Fibroblast of skin of left biceps (primary cell): ENCODE results near the gene TEX19.
"Not testable (repeated sequence)": the region's sequence is repeated elsewhere in the genome, so short reads cannot be mapped to it uniquely, and the experiment has no call there.

Experiments
- DNase-seq, 2 experiments: peaks; one replicate each; pipeline ENCODE4 v3.0.0-alpha.2; 2013; ENCODE audit warnings: low read depth in 2 of 2

TEX19 gene

DNA sequence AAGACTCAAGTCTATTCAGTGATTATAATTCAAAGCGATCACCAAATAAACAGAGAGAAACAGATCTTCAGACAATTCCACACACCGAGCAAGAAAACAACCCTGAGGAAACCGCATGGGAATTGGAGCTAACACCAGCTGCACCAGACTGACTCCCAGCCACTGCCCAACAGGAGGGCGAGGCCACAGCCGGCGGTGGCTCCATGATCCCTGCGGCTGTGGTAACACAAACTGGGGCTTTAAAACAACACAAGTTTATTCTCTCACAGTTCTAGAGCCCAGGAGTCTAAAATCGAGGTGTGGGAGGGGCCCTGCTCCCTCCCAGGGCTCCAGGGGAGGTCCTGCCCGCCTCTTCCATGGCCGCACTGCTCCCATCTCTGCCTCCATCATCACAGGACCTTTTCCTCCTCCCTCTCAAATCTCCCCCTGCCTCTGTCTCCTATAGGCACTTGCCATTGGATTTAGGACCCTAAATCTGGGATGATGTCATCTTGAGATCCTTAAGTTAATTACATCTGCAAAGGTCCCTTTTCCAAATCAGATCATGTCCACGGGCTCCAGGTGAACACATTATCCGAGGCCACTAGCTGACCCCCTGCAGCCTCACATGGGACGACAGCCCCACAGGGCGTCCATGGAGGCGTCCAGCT lies 49.4 kb downstream of the TEX19 start:
- no peak for DNase-seq

DNA sequence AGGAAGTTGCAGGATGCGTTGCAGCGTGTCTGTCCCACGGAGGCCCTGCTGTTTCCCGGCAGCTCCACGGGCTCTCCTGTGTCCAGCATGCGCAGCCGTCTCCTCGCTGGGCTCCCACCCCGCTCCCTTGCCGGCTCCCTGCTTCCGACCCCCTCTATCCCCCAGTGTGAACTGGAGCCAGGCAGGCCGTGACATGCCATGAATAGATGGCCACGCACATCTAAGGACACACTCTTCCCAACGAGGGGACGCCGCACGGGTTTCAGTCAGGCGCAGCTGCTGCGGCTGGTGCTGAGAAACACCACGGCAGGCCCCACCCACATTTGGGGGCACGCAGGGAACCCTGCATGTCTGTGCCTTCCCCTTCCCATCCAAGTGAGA lies 49.9 kb downstream of the TEX19 start:
- DNase-seq = no peak

DNA sequence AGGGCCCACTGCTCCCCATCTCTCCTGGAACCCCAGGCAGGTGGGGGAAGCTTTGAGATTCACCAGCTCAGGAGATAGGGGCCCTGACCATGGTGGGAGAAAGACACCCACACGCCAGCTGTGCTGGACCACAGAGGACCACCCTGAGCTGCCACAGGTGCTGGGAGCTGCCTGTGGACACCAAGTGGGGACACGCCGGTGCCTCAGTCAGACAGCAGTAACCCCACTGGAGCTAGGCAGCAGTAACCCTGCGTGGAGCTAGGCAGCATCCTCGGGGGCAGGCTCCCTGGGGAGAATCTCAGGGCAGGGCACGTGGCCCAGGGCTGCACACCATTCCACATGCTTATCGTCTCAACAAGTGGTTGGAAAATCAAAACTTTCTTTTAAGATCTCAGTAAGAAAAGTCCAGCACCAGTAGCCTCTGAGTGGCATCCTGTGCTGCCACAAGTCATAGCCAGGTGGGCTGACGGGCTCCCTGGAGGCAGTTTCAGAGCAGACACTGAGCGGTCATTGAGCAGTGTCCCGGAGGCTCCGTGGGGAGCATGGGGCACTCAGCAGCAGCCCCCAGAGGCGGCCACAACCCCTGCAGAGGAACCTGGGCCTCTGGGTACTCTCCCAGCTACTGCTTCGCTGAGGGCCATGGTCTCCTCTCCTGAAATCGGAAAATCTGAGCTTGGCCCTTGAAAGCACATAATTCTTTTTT lies 51.1 kb downstream of the TEX19 start:
- no peak for DNase-seq

DNA sequence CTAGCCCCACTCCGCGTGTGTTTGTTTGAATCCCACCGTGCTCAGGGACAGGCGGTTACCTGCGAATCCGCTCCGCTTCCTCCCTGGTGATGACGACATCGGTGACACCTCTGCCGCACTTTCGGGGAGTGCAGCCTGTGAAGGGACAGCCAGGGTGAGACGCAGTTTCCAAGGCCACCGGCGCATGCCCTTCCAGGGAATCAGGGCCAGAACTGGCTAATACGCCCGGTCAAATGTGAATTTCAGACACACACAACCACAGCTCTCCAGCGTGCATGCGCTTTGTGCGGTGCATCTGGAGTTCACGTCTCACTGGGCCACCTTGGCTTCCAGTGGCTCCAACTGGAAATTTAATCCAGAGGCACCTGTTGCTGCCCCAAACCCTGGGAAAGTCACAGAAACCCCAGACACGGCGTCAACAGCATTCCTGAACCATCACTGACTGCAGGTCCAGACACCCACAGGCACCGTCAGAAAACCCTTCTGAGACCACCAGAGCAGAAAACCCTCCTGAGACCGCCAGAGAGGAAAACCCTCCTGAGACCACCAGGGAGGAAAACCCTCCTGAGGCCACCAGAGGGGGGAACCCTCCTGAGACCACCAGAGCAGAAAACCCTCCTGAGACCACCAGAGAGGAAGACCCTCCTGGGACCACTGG lies 52.5 kb downstream of the TEX19 start:
- DNase-seq = no peak

DNA sequence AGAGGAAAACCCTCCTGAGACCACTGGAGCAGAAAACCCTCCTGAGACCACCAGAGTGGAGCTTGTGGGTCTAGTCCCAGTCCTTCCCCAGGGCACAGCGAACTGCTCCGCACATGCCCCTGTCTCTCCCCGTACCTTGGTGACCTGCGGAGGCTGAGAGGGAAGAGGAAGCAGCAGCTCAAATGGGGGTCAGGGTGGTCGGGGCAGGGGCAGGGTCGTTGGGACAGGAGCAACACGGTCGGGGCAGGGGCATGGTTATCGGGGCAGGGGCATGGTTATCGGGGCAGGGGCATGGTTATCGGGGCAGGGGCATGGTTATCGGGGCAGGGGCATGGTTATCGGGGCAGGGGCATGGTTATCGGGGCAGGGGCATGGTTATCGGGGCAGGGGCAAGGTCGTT lies 53.0 kb downstream of the TEX19 start:
- not testable (repeated sequence) for DNase-seq

DNA sequence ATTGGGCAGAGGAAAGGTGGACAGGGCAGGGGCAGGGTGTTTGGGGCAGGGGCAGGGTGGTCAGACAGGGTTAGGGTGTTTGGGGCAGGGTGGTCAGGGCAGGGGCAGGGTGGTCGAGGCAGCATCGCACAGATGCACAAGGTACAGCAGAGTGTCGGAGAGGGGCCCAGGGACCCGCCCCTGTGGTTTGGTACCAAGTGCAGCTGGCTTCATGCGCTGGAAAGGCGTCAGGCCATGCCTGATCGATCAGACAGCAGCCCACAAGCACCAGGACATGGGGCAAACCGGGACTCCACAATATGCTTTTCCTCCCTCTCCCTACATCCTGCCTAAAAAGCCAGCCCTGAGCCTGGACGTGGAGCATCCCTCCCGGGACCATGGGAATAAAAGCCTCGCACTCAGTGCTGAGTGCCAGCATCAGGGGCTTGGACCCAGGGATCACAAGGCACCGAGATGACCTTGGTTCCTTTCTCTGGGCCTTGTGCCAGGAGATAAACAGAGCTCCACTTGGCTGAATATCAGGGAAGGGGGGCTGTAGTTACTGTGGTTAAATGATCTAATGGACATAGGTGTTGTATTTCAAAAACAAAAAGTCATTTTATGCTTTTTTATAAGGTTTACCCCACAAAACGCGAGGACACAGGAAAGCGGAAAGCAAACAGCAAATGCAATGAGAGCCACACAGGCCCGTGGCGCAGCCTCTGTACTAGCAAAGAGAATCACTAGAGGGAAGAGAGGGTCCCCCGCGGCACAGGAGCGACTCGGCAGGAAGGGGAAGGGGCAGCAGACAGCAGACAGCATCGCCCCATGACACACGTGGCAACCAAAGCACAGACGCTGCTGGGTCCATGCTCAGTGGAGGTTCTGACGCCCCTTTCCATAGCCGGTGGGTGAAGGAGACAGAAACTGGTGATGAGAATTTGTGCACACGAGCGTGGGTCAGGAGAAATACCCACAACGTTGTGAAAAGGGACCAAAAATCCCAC lies 53.8 kb downstream of the TEX19 start:
- DNase-seq = no peak
